HepG2 (cell line): Measurements from ENCODE around the gene MMP17. TPM values are rescaled to one million over a fixed set of nuclear protein-coding genes. Genes with fewer than 3 reads are reported as not detected.

Source experiments
- ATAC-seq: fragments of 200-7000 bp; cut with Tn5 transposase; 3 replicates; pipeline ENCODE4 v1.9.1; 2020; ENCODE audit warnings: mild to moderate bottlenecking, moderate library complexity
- BruUV-seq: library from RNA; stranded (reverse); fragments of 400-500 nt; replicated peaks from 2 replicates; lab custom pipeline; 2021; lab: Mats Ljungman, UMichigan
- CTCF ChIA-PET: fragments of 300-600 bp; formaldehyde crosslinking; extraction: SDS; loops from one replicate; lab custom pipeline; 2021; ENCODE audit warnings: low total read pairs, inconsistent platforms, low intra/inter-chr PET ratio; lab: Yijun Ruan, JAX
- POLR2A ChIA-PET: fragments of 350-600 bp; sonication (Branson Sonifier 250); formaldehyde crosslinking; loops from one replicate; lab custom pipeline; 2020; ENCODE audit warnings: antibody characterized with exemption, inconsistent platforms; lab: Yijun Ruan, JAX
- DNase-seq: peaks from one replicate; pipeline ENCODE4 v3.0.0-alpha.2; 2015; ENCODE audit warnings: low spot score
- FAIRE-seq: peaks from 3 replicates; lab custom pipeline; 2011; peaks lifted over from hg19 to GRCh38; lab: Jason Lieb, UNC
- H2AFZ ChIP-seq: one replicate; pipeline ENCODE4 v1.6.1; 2011; ENCODE audit warnings: low read length, inconsistent platforms
- H3K27ac ChIP-seq: fragments of 300-600 bp; 3 replicates; pipeline ENCODE4 v1.8.0; 2011; ENCODE audit warnings: mixed run types, mild to moderate bottlenecking, mixed read lengths, low read length, inconsistent platforms; ENCODE audit not compliant: insufficient read depth; ENCODE audit errors: extremely low read length
- H3K27me3 ChIP-seq, 2 experiments: fragments of 200-600 bp in 1 of 2; 2 replicates in 1 of 2; 3 replicates in 1 of 2; pipeline versions ENCODE4 v1.6.0 to v1.8.0; 2011; ENCODE audit warnings: low read length in 2 of 2, mild to moderate bottlenecking in 2 of 2, moderate library complexity in 2 of 2, inconsistent platforms in 1 of 2; ENCODE audit not compliant: insufficient read depth in 2 of 2, control insufficient read depth in 1 of 2
- H3K36me3 ChIP-seq, 2 experiments: fragments of 200-600 bp in 1 of 2; replicated peaks in 1 of 2; 2 replicates in 1 of 2; 3 replicates in 1 of 2; pipeline versions ENCODE4 v1.5.1 to v1.8.0; 2011; ENCODE audit warnings: low read length in 2 of 2, inconsistent platforms in 1 of 2; ENCODE audit not compliant: insufficient read depth in 2 of 2, control insufficient read depth in 1 of 2
- H3K4me1 ChIP-seq: 2 replicates; pipeline ENCODE4 v1.5.1; 2012; ENCODE audit warnings: low read length, inconsistent platforms; ENCODE audit not compliant: insufficient read depth
- H3K4me2 ChIP-seq: 2 replicates; pipeline ENCODE4 v1.6.0; 2011; ENCODE audit warnings: low read depth, low read length, inconsistent platforms
- H3K4me3 ChIP-seq, 3 experiments: fragments of 200-600 bp in 1 of 3; sonication (generic), shearing (Covaris generic) in 1 of 3; replicated peaks in 1 of 3; 2 replicates each; pipeline ENCODE4 v1.5.1; 2011 to 2016; ENCODE audit warnings: low read length in 3 of 3, inconsistent platforms in 2 of 3, low read depth in 2 of 3, mild to moderate bottlenecking in 2 of 3, control low read depth in 1 of 3, mixed read lengths in 1 of 3; ENCODE audit not compliant: insufficient read depth in 1 of 3
- H3K79me2 ChIP-seq: one replicate; pipeline ENCODE4 v1.6.1; 2011; ENCODE audit warnings: low read length, inconsistent platforms; ENCODE audit not compliant: insufficient read depth
- H3K9ac ChIP-seq: 2 replicates; pipeline ENCODE4 v1.6.0; 2011; ENCODE audit warnings: mild to moderate bottlenecking, low read depth, low read length, inconsistent platforms; ENCODE audit not compliant: insufficient read depth
- H3K9me3 ChIP-seq: 2 replicates; pipeline ENCODE4 v1.5.1; 2012; ENCODE audit warnings: mild to moderate bottlenecking, low read length
- H4K20me1 ChIP-seq: 2 replicates; pipeline ENCODE4 v1.6.0; 2011; ENCODE audit warnings: inconsistent platforms, mild to moderate bottlenecking, low read length, moderate library complexity; ENCODE audit not compliant: insufficient read depth
- KLF13 ChIP-seq: sonication (generic); formaldehyde crosslinking; IDR thresholded peaks from 2 replicates; pipeline ENCODE4 v1.4.0; 2020; ENCODE audit warnings: mild to moderate bottlenecking, missing genetic modification reagents
- ZNF33B ChIP-seq: sonication (generic); formaldehyde crosslinking; IDR thresholded peaks from 2 replicates; pipeline ENCODE4 v1.5.1; 2020; ENCODE audit warnings: mild to moderate bottlenecking, missing genetic modification reagents
- ZNF629 ChIP-seq: sonication (generic); formaldehyde crosslinking; conservative IDR thresholded peaks from 2 replicates; pipeline ENCODE4 v1.5.0; 2020; ENCODE audit warnings: missing genetic modification reagents
- ZNF768 ChIP-seq: sonication (generic); formaldehyde crosslinking; IDR thresholded peaks from 2 replicates; pipeline ENCODE4 v1.4.0; 2020; ENCODE audit warnings: missing genetic modification reagents
- ZNF773 ChIP-seq: sonication (generic); formaldehyde crosslinking; IDR thresholded peaks from 2 replicates; pipeline ENCODE4 v1.4.0; 2020; ENCODE audit warnings: missing genetic modification reagents, borderline replicate concordance
- WGBS: methylation state at CpG from one replicate; pipeline ENCODE4 v1.1.6; 2017; ENCODE audit warnings: low lambda C conversion rate; 5-methylcytosine and 5-hydroxymethylcytosine counted together
- in situ Hi-C: cut with HindIII; loops from 2 replicates; pipeline ENCODE4 v1.10.0; 2017; ENCODE audit warnings: low pct_unique_long_range_greater_than_20kb; ENCODE audit not compliant: extremely low pct_ligation_motif_present
- intact Hi-C: fragments of 100-400 bp; cut with micrococcal nuclease; formaldehyde crosslinking; loops from one replicate; pipeline ENCODE4 v1.10.0; 2022; ENCODE audit not compliant: unreplicated experiment
- polyA plus RNA-seq, 8 experiments: library from polyadenylated mRNA; depleted of rRNA in 3 of 8; stranded (reverse) in 7 of 8; unstranded in 1 of 8; fragments of >200 nt; fragmentation: Illumina TruSeq in 4 of 8; extraction: Trizol in 4 of 8; gene quantifications; 2 replicates each; pipeline versions ENCODE4 v1.2.1 to v1.2.3, GENCODE V29; 2011 to 2016; ENCODE audit warnings: low read depth in 4 of 8, missing spikeins in 1 of 8, mixed read lengths in 1 of 8; ENCODE audit not compliant: insufficient read depth in 1 of 8
- total RNA-seq, 5 experiments: library from RNA; depleted of rRNA; stranded (reverse); fragments of >200 nt; fragmentation: Illumina TruSeq; extraction: Trizol; gene quantifications; 2 replicates each; pipeline ENCODE4 v1.2.3, GENCODE V29; 2016; ENCODE audit warnings: low read depth in 1 of 5
- TF ChIP-seq, protein P1 (sequence below), 2 experiments: sonication (generic) in 1 of 2; formaldehyde crosslinking in 1 of 2; IDR thresholded peaks; 2 replicates each; pipeline versions ENCODE4 v1.4.0 to v1.6.1; 2018 to 2020; ENCODE audit warnings: missing genetic modification reagents in 2 of 2, borderline replicate concordance in 1 of 2, low read depth in 1 of 2, mild to moderate bottlenecking in 1 of 2, missing biosample characterization in 1 of 2
- TF ChIP-seq, protein P2 (sequence below): IDR thresholded peaks from 2 replicates; pipeline ENCODE4 v1.6.1; 2016; ENCODE audit warnings: low read depth, missing genetic modification reagents, missing compliant biosample characterization
- TF ChIP-seq, protein P3 (sequence below): sonication (generic); formaldehyde crosslinking; IDR thresholded peaks from 2 replicates; pipeline ENCODE4 v1.4.0; 2020; ENCODE audit warnings: mild to moderate bottlenecking, missing genetic modification reagents
- TF ChIP-seq, protein P4 (sequence below): sonication (generic); formaldehyde crosslinking; IDR thresholded peaks from 2 replicates; pipeline ENCODE4 v1.9.0; 2021; ENCODE audit warnings: missing genetic modification reagents, borderline replicate concordance

The MMP17 gene
- total and polyA plus RNA-seq, 2 of the 13 experiments (the other 11 are each of a cell fraction or from before 2014, with no cell fraction given) = 0.55 to 0.80 TPM

DNA sequence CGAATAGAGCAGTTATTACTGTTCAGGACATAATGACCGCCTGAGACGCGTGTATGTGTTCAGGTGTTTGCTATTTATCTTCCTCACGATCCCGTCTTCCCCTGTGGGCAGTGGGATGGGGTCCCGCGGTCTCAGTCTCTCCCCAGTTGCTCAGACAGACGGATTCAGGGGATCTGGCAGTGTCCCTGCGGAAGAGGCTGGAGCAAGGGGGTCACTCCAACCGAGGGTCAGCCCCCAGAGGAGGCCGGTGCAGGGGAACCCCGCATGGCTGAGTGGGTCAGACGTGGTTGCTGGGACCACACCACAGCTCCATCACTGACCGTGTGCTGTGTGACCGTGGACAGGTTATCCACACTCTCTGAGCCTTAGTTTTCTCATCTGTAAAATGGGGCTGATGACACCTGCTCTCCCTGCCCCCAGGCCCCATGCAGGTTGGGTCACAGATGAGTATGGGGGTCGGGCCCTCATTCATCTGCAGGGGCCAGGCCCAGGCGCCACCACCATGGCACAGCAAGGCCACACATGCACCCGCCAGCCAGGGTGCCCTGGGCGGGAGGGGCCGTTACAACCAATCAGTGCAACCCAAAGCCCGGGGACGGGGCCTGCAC, 5.2 kb downstream of the MMP17 start:
- 65% methylated on average over 20 of the region's 23 CpGs for WGBS
- H3K27me3 ChIP-seq = peaks cover 5 to 38% of the 10 kb centered on the region in 2 experiments

More for the DNA sequence above, 5.2 kb downstream of the MMP17 start:
- H3K27ac ChIP-seq = no peak overlapping the region
- H3K9ac ChIP-seq = no peak overlapping the region
- BruUV-seq = no TSS peak
- ATAC-seq = no peak
- no peaks in the 10 kb centered on the region for H3K36me3 ChIP-seq
- no peaks in the 10 kb centered on the region for H3K79me2 ChIP-seq
- no peak overlapping the region for H3K4me3 ChIP-seq
- no peak for DNase-seq
- CTCF ChIA-PET = no interaction called here
- no peaks in the 10 kb centered on the region for H3K9me3 ChIP-seq
- no peaks in the 10 kb centered on the region for H4K20me1 ChIP-seq
- intact Hi-C loops (loop anchor here (10.0 kb wide), 4 partner anchors 61 to 729 kb away; partner anchors contain the start of genes PUS1 and ULK1), in situ Hi-C loops (loop anchor here (10.0 to 25.0 kb wide), 2 partner anchors 219 to 721 kb away; no protein-coding TSS in a partner anchor)
- no peak overlapping the region for H3K4me2 ChIP-seq
- H2AFZ ChIP-seq = no peak overlapping the region
- peaks cover 52% of the 10 kb centered on the region for H3K4me1 ChIP-seq
- TF ChIP-seq ZNF768 (CRISPR knock-in tag) (peak; percentile 92), ZNF773 (CRISPR knock-in tag) (no peak), ZNF629 (peak; percentile 45), KLF13 (CRISPR knock-in tag) (no peak), ZNF33B (CRISPR knock-in tag) (no peak)
- TF ChIP-seq, protein P1, sequence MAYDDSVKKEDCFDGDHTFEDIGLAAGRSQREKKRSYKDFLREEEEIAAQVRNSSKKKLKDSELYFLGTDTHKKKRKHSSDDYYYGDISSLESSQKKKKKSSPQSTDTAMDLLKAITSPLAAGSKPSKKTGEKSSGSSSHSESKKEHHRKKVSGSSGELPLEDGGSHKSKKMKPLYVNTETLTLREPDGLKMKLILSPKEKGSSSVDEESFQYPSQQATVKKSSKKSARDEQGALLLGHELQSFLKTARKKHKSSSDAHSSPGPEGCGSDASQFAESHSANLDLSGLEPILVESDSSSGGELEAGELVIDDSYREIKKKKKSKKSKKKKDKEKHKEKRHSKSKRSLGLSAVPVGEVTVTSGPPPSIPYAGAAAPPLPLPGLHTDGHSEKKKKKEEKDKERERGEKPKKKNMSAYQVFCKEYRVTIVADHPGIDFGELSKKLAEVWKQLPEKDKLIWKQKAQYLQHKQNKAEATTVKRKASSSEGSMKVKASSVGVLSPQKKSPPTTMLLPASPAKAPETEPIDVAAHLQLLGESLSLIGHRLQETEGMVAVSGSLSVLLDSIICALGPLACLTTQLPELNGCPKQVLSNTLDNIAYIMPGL (CRISPR knock-in tag; IDR thresholded peaks at IDR 0.05; ENCODE audit: borderline replicate concordance in 1 of 2, low read depth in 1 of 2) = no peak
- TF ChIP-seq, protein P2, sequence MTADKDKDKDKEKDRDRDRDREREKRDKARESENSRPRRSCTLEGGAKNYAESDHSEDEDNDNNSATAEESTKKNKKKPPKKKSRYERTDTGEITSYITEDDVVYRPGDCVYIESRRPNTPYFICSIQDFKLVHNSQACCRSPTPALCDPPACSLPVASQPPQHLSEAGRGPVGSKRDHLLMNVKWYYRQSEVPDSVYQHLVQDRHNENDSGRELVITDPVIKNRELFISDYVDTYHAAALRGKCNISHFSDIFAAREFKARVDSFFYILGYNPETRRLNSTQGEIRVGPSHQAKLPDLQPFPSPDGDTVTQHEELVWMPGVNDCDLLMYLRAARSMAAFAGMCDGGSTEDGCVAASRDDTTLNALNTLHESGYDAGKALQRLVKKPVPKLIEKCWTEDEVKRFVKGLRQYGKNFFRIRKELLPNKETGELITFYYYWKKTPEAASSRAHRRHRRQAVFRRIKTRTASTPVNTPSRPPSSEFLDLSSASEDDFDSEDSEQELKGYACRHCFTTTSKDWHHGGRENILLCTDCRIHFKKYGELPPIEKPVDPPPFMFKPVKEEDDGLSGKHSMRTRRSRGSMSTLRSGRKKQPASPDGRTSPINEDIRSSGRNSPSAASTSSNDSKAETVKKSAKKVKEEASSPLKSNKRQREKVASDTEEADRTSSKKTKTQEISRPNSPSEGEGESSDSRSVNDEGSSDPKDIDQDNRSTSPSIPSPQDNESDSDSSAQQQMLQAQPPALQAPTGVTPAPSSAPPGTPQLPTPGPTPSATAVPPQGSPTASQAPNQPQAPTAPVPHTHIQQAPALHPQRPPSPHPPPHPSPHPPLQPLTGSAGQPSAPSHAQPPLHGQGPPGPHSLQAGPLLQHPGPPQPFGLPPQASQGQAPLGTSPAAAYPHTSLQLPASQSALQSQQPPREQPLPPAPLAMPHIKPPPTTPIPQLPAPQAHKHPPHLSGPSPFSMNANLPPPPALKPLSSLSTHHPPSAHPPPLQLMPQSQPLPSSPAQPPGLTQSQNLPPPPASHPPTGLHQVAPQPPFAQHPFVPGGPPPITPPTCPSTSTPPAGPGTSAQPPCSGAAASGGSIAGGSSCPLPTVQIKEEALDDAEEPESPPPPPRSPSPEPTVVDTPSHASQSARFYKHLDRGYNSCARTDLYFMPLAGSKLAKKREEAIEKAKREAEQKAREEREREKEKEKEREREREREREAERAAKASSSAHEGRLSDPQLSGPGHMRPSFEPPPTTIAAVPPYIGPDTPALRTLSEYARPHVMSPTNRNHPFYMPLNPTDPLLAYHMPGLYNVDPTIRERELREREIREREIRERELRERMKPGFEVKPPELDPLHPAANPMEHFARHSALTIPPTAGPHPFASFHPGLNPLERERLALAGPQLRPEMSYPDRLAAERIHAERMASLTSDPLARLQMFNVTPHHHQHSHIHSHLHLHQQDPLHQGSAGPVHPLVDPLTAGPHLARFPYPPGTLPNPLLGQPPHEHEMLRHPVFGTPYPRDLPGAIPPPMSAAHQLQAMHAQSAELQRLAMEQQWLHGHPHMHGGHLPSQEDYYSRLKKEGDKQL (CRISPR knock-in tag) = no peak
- TF ChIP-seq, protein P3, sequence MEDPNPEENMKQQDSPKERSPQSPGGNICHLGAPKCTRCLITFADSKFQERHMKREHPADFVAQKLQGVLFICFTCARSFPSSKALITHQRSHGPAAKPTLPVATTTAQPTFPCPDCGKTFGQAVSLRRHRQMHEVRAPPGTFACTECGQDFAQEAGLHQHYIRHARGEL (CRISPR knock-in tag) = no peak
- TF ChIP-seq, protein P4, sequence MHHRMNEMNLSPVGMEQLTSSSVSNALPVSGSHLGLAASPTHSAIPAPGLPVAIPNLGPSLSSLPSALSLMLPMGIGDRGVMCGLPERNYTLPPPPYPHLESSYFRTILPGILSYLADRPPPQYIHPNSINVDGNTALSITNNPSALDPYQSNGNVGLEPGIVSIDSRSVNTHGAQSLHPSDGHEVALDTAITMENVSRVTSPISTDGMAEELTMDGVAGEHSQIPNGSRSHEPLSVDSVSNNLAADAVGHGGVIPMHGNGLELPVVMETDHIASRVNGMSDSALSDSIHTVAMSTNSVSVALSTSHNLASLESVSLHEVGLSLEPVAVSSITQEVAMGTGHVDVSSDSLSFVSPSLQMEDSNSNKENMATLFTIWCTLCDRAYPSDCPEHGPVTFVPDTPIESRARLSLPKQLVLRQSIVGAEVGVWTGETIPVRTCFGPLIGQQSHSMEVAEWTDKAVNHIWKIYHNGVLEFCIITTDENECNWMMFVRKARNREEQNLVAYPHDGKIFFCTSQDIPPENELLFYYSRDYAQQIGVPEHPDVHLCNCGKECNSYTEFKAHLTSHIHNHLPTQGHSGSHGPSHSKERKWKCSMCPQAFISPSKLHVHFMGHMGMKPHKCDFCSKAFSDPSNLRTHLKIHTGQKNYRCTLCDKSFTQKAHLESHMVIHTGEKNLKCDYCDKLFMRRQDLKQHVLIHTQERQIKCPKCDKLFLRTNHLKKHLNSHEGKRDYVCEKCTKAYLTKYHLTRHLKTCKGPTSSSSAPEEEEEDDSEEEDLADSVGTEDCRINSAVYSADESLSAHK (CRISPR knock-in tag) = no peak
- no peak for FAIRE-seq
- POLR2A ChIA-PET = no interaction called here
